ENCODE data around the gene EXT2.

DNA sequence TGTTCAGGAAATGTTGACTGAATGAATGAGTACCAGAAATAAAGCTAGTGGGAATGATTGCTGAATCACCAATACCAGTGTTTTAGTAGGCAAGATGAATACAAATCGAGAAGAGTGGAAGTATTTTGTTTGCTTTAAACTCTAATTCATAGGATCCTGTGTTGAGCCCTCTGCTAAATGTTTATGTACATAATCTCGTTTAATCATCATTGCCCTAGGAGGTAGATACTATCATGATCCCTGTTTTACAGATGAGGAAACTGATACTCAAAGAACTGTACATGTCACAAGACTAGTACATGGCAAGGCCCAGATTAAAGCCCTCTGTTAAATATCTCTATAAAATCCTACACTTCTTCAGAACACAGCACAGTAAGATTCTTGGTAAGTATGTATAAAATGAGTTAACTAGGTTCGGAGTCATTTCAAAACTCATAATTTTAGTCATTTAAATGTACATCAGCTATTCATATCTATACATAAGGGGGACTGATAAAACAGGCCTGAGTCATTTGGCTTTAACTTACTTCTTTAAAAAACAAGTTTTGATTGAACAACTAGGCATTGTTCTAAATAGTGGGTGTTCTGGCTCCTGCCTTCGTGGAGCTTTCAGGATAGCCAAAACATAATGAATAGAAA, 97.1 kb downstream of the EXT2 start:
- TF ChIP-seq POLR2AphosphoS5 (IDR thresholded peaks at IDR 0.05; ENCODE audit: low read depth, low read length): no peak
- no peak for TF ChIP-seq SIN3A (IDR thresholded peaks at IDR 0.05; ENCODE audit: borderline replicate concordance, insufficient read depth, low read length)
- TF ChIP-seq TAF1 (IDR thresholded peaks at IDR 0.05; ENCODE audit: borderline replicate concordance, insufficient read depth, low read length): no peak
- TF ChIP-seq, protein P1, sequence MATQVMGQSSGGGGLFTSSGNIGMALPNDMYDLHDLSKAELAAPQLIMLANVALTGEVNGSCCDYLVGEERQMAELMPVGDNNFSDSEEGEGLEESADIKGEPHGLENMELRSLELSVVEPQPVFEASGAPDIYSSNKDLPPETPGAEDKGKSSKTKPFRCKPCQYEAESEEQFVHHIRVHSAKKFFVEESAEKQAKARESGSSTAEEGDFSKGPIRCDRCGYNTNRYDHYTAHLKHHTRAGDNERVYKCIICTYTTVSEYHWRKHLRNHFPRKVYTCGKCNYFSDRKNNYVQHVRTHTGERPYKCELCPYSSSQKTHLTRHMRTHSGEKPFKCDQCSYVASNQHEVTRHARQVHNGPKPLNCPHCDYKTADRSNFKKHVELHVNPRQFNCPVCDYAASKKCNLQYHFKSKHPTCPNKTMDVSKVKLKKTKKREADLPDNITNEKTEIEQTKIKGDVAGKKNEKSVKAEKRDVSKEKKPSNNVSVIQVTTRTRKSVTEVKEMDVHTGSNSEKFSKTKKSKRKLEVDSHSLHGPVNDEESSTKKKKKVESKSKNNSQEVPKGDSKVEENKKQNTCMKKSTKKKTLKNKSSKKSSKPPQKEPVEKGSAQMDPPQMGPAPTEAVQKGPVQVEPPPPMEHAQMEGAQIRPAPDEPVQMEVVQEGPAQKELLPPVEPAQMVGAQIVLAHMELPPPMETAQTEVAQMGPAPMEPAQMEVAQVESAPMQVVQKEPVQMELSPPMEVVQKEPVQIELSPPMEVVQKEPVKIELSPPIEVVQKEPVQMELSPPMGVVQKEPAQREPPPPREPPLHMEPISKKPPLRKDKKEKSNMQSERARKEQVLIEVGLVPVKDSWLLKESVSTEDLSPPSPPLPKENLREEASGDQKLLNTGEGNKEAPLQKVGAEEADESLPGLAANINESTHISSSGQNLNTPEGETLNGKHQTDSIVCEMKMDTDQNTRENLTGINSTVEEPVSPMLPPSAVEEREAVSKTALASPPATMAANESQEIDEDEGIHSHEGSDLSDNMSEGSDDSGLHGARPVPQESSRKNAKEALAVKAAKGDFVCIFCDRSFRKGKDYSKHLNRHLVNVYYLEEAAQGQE (IDR thresholded peaks at IDR 0.05; ENCODE audit: insufficient read depth in 1 of 2, low read depth in 2 of 2, low read length in 2 of 2): no peak
